HCT116 (cell line): ENCODE results near the gene MYLIP. TPM values are rescaled to one million over a fixed set of nuclear protein-coding genes. Genes with fewer than 3 reads are reported as not detected.

ENCODE experiments used
- ATAC-seq: fragments of 200-7000 bp; cut with Tn5 transposase; 2 replicates; pipeline ENCODE4 v1.9.1; 2020; ENCODE audit warnings: mild to moderate bottlenecking, moderate library complexity
- BruUV-seq: library from RNA; stranded (reverse); fragments of 400-500 nt; replicated peaks from 2 replicates; lab custom pipeline; 2021; lab: Mats Ljungman, UMichigan
- CTCF ChIA-PET: fragments of 300-600 bp; sonication (Branson Sonifier 250); formaldehyde crosslinking; loops from one replicate; lab custom pipeline; 2021; ENCODE audit warnings: antibody characterized with exemption; lab: Charles Lee
- POLR2A ChIA-PET: fragments of 300-600, 350-600 bp; sonication (Branson Sonifier 250); formaldehyde crosslinking; loops from one replicate; lab custom pipeline; 2021; ENCODE audit warnings: antibody characterized with exemption; lab: Charles Lee
- RAD21 ChIA-PET, 2 experiments: fragments of 300-600 bp; sonication (Branson Sonifier 250); formaldehyde crosslinking; loops; one replicate each; lab custom pipeline; 2023; ENCODE audit warnings: low total read pairs in 2 of 2; ENCODE audit not compliant: uncharacterized antibody in 2 of 2, unreplicated experiment in 2 of 2, low non-redundant PET in 1 of 2; lab: Charles Lee
- DNase-seq: peaks from one replicate; pipeline ENCODE4 v3.0.0-alpha.2; 2010; ENCODE audit warnings: low read depth, low spot score
- H2AFZ ChIP-seq: fragments of 200-600 bp; shearing (Covaris generic), sonication (generic); 2 replicates; pipeline ENCODE4 v1.6.1; 2017; ENCODE audit warnings: low read depth, mixed run types, mixed read lengths, antibody characterized with exemption, low read length; ENCODE audit not compliant: poor library complexity, severe bottlenecking
- H3K27ac ChIP-seq: 2 replicates; pipeline ENCODE4 v1.5.1; 2012; ENCODE audit warnings: low read depth, low read length
- H3K27me3 ChIP-seq: fragments of 200-600 bp; sonication (generic); 2 replicates; pipeline ENCODE4 v1.6.1; 2016; ENCODE audit warnings: mixed run types, low read length, mixed read lengths; ENCODE audit not compliant: insufficient read depth
- H3K36me3 ChIP-seq, 2 experiments: fragments of 200-500 bp in 1 of 2; fragments of 200-600 bp in 1 of 2; sonication (Bioruptor generic) in 1 of 2; sonication (generic) in 1 of 2; 2 replicates each; pipeline versions ENCODE4 v1.5.1 to v1.6.1; 2014 to 2016; ENCODE audit warnings: low read length in 2 of 2, inconsistent platforms in 1 of 2, mixed read lengths in 1 of 2, mixed run types in 1 of 2; ENCODE audit not compliant: insufficient read depth in 2 of 2, control insufficient read depth in 1 of 2
- H3K4me1 ChIP-seq, 2 experiments: fragments of 200-600 bp in 1 of 2; sonication (generic) in 1 of 2; 2 replicates each; pipeline versions ENCODE4 v1.5.1 to v1.6.1; 2012 to 2017; ENCODE audit warnings: low read length in 2 of 2, inconsistent platforms in 1 of 2, mild to moderate bottlenecking in 1 of 2, mixed read lengths in 1 of 2, mixed run types in 1 of 2, moderate library complexity in 1 of 2; ENCODE audit not compliant: insufficient read depth in 2 of 2, control insufficient read depth in 1 of 2
- H3K4me2 ChIP-seq: fragments of 200-600 bp; sonication (generic); 2 replicates; pipeline ENCODE4 v1.6.1; 2017; ENCODE audit warnings: mixed run types, low read length, mixed read lengths
- H3K4me3 ChIP-seq, 2 experiments: fragments of 200-600 bp in 1 of 2; sonication (generic) in 1 of 2; replicated peaks in 1 of 2; 2 replicates each; pipeline ENCODE4 v1.5.1; 2011 to 2016; ENCODE audit warnings: low read length in 2 of 2, control low read depth in 1 of 2, low read depth in 1 of 2, mild to moderate bottlenecking in 1 of 2, mixed read lengths in 1 of 2, mixed run types in 1 of 2
- H3K79me2 ChIP-seq: fragments of 200-600 bp; sonication (generic); 2 replicates; pipeline ENCODE4 v1.6.1; 2017; ENCODE audit warnings: mild to moderate bottlenecking, mixed run types, low read length, moderate library complexity, mixed read lengths; ENCODE audit not compliant: insufficient read depth
- H3K9ac ChIP-seq: fragments of 200-600 bp; sonication (generic); 2 replicates; pipeline ENCODE4 v1.6.1; 2016; ENCODE audit warnings: low read length, mixed read lengths
- H3K9me2 ChIP-seq: fragments of 200-600 bp; sonication (generic), shearing (Covaris generic); 2 replicates; pipeline ENCODE4 v1.6.1; 2017; ENCODE audit warnings: mixed run types, mild to moderate bottlenecking, moderate library complexity; ENCODE audit not compliant: insufficient read depth
- H3K9me3 ChIP-seq, 2 experiments: fragments of 200-500 bp in 1 of 2; fragments of 200-600 bp in 1 of 2; sonication (Bioruptor generic) in 1 of 2; sonication (generic) in 1 of 2; 2 replicates each; pipeline ENCODE4 v1.6.1; 2014 to 2017; ENCODE audit warnings: low read length in 2 of 2, mixed read lengths in 2 of 2, inconsistent platforms in 1 of 2, low read depth in 1 of 2, mild to moderate bottlenecking in 1 of 2, mixed run types in 1 of 2, moderate library complexity in 1 of 2; ENCODE audit not compliant: control insufficient read depth in 1 of 2, insufficient read depth in 1 of 2
- H4K20me1 ChIP-seq: fragments of 200-600 bp; sonication (generic), shearing (Covaris generic); 2 replicates; pipeline ENCODE4 v1.6.1; 2017; ENCODE audit warnings: mixed run types, mild to moderate bottlenecking, moderate library complexity; ENCODE audit not compliant: insufficient read depth
- CEBPB ChIP-seq: IDR thresholded peaks from 2 replicates; pipeline ENCODE4 v1.6.1; 2012; ENCODE audit warnings: low read depth
- CTCF ChIP-seq, 3 experiments: fragments of 200-600 bp in 1 of 3; sonication (generic) in 1 of 3; IDR thresholded peaks in 2 of 3; conservative IDR thresholded peaks in 1 of 3; 2 replicates each; pipeline ENCODE4 v1.5.1; 2012 to 2017; ENCODE audit warnings: low read depth in 2 of 3, low read length in 2 of 3, antibody characterized with exemption in 1 of 3, borderline replicate concordance in 1 of 3, control low read depth in 1 of 3, mild to moderate bottlenecking in 1 of 3, mixed read lengths in 1 of 3, mixed run types in 1 of 3, moderate library complexity in 1 of 3; ENCODE audit not compliant: insufficient read depth in 1 of 3
- EGR1 ChIP-seq: IDR thresholded peaks from 2 replicates; pipeline ENCODE4 v1.6.1; 2012; ENCODE audit warnings: low read depth
- ELF1 ChIP-seq: IDR thresholded peaks from 2 replicates; pipeline ENCODE4 v1.6.1; 2012; ENCODE audit warnings: low read depth, borderline replicate concordance
- EZH2 ChIP-seq: fragments of 200-600 bp; sonication (generic); IDR thresholded peaks from 2 replicates; pipeline ENCODE4 v1.6.1; 2017; ENCODE audit warnings: antibody characterized with exemption, mixed run types
- EZH2phosphoT487 ChIP-seq: fragments of 200-600 bp; IDR thresholded peaks from 2 replicates; pipeline ENCODE4 v1.6.1; 2018; ENCODE audit warnings: antibody characterized with exemption, borderline replicate concordance
- FOSL1 ChIP-seq: IDR thresholded peaks from 2 replicates; pipeline ENCODE4 v1.6.1; 2012; ENCODE audit warnings: low read depth
- JUND ChIP-seq: IDR thresholded peaks from 2 replicates; pipeline ENCODE4 v1.6.1; 2012
- POLR2A ChIP-seq: IDR thresholded peaks from 2 replicates; pipeline ENCODE4 v1.7.0; 2011; ENCODE audit warnings: borderline replicate concordance; ENCODE audit not compliant: insufficient read depth, insufficient read length; ENCODE audit errors: extremely low read depth
- POLR2AphosphoS5 ChIP-seq: IDR thresholded peaks from 2 replicates; pipeline ENCODE4 v1.6.1; 2011; ENCODE audit warnings: mild to moderate bottlenecking, low read depth, low read length, moderate library complexity
- REST ChIP-seq: IDR thresholded peaks from 2 replicates; pipeline ENCODE4 v1.6.1; 2012; ENCODE audit warnings: low read depth
- SIN3A ChIP-seq: IDR thresholded peaks from 2 replicates; pipeline ENCODE4 v1.6.1; 2012; ENCODE audit warnings: low read depth
- SP1 ChIP-seq: IDR thresholded peaks from 2 replicates; pipeline ENCODE4 v1.6.1; 2012; ENCODE audit warnings: low read depth
- SRF ChIP-seq: IDR thresholded peaks from 2 replicates; pipeline ENCODE4 v1.6.1; 2012; ENCODE audit warnings: low read depth
- TCF7L2 ChIP-seq: IDR thresholded peaks from 2 replicates; pipeline ENCODE4 v1.7.0; 2011; ENCODE audit warnings: borderline replicate concordance, inconsistent platforms; ENCODE audit not compliant: insufficient read depth, insufficient read length; ENCODE audit errors: extremely low read depth
- YY1 ChIP-seq: IDR thresholded peaks from 2 replicates; pipeline ENCODE4 v1.6.1; 2011; ENCODE audit warnings: low read length, low read depth, moderate library complexity, mild to moderate bottlenecking; ENCODE audit not compliant: insufficient replicate concordance; ENCODE audit errors: extremely low read depth
- ZFX ChIP-seq: fragments of 450-650 bp; IDR thresholded peaks from 2 replicates; pipeline ENCODE4 v1.6.1; 2017
- intact Hi-C: fragments of 100-400 bp; cut with micrococcal nuclease; formaldehyde crosslinking; loops from 2 replicates; pipeline ENCODE4 v1.10.0; 2022
- total RNA-seq: library from RNA; stranded (reverse); gene quantifications from one replicate; pipeline ENCODE4 v1.2.1, GENCODE V29; 2021; ENCODE audit not compliant: unreplicated experiment
- TF ChIP-seq, protein P1 (sequence below): IDR thresholded peaks from 2 replicates; pipeline ENCODE4 v1.6.1; 2012
- TF ChIP-seq, protein P2 (sequence below): IDR thresholded peaks from 2 replicates; pipeline ENCODE4 v1.6.1; 2012
- TF ChIP-seq, protein P3 (sequence below): IDR thresholded peaks from 2 replicates; pipeline ENCODE4 v1.6.1; 2011; ENCODE audit warnings: mild to moderate bottlenecking, low read length, moderate library complexity; ENCODE audit not compliant: insufficient replicate concordance; ENCODE audit errors: extremely low read depth

The MYLIP gene
- total RNA-seq, 1 experiment from 2014 or later = 10.6 TPM

DNA sequence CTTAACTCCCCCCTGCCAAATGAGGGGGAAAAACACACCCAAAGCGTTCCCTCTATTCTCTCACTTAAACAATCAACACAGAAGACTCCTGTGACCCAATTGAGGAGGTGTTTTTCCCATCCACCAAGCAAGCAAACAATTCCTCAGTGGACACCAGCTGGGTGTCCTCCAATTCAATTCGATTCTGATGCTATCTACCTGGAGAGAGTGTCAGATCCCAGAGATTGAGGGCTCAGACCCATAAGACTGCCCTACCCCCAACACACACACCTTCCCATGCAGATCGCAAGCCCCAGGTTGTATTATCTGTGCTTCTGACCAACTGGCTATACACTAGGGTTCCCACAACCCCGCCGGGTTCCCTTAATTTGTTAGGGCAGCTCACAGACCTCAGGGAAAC is 36.8 kb downstream of the MYLIP start:
- CTCF ChIA-PET = interaction anchor here (2.0 kb wide), 1 partner anchor 18 kb away, joined by 7 read pairs; no protein-coding TSS in a partner anchor
- intact Hi-C loops = no loop called here
- TF ChIP-seq REST (no peak), SP1 (no peak), JUND (no peak), TCF7L2 (no peak), ZFX (no peak), FOSL1 (no peak), EGR1 (no peak), SRF (no peak), YY1 (no peak), SIN3A (no peak), POLR2A (no peak), POLR2AphosphoS5 (no peak), ELF1 (no peak), EZH2phosphoT487 (no peak), EZH2 (no peak), CTCF (IDR thresholded peaks at IDR 0.05 in 2 of 3, conservative IDR thresholded peaks at IDR 0.05 in 1 of 3; ENCODE audit: borderline replicate concordance in 1 of 3, insufficient read depth in 1 of 3, low read depth in 2 of 3, low read length in 2 of 3) (no peak), CEBPB (no peak)
- TF ChIP-seq, protein P1, sequence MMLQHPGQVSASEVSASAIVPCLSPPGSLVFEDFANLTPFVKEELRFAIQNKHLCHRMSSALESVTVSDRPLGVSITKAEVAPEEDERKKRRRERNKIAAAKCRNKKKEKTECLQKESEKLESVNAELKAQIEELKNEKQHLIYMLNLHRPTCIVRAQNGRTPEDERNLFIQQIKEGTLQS = no peak
- TF ChIP-seq, protein P2, sequence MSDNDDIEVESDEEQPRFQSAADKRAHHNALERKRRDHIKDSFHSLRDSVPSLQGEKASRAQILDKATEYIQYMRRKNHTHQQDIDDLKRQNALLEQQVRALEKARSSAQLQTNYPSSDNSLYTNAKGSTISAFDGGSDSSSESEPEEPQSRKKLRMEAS = no peak
- TF ChIP-seq, protein P3, sequence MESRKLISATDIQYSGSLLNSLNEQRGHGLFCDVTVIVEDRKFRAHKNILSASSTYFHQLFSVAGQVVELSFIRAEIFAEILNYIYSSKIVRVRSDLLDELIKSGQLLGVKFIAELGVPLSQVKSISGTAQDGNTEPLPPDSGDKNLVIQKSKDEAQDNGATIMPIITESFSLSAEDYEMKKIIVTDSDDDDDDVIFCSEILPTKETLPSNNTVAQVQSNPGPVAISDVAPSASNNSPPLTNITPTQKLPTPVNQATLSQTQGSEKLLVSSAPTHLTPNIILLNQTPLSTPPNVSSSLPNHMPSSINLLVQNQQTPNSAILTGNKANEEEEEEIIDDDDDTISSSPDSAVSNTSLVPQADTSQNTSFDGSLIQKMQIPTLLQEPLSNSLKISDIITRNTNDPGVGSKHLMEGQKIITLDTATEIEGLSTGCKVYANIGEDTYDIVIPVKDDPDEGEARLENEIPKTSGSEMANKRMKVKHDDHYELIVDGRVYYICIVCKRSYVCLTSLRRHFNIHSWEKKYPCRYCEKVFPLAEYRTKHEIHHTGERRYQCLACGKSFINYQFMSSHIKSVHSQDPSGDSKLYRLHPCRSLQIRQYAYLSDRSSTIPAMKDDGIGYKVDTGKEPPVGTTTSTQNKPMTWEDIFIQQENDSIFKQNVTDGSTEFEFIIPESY = no peak
- Histone ChIP-seq H3K4me3 (no peak overlapping the region), H3K36me3 (no peaks in the 10 kb centered on the region), H3K27me3 (0 out of 2 replicates have a peak, but pooled peaks cover 7% of the 10 kb centered on the region), H3K9me3 (no peaks in the 10 kb centered on the region), H3K4me1 (no peaks in the 10 kb centered on the region), H3K27ac (no peak overlapping the region), H2AFZ (no peak overlapping the region), H3K4me2 (no peak overlapping the region), H3K9ac (no peak overlapping the region), H4K20me1 (no peaks in the 10 kb centered on the region), H3K79me2 (no peaks in the 10 kb centered on the region), H3K9me2 (no peaks in the 10 kb centered on the region)
- no peak for DNase-seq
- no peak for ATAC-seq
- POLR2A ChIA-PET = no interaction called here
- no TSS peak for BruUV-seq
- RAD21 ChIA-PET = no interaction called here
